HFFc6 (cell line): ENCODE measurements around the gene RTRAF. TPM values are rescaled to one million over a fixed set of nuclear protein-coding genes. Genes with fewer than 3 reads are reported as not detected.

Source experiments
- DNase-seq: peaks from one replicate; pipeline ENCODE4 v3.0.0-alpha.2; 2018
- H3K27ac Mint-ChIP-seq: 2 replicates; pipeline ENCODE4 v1.8.0; 2020; ENCODE audit warnings: mild to moderate bottlenecking, mixed read lengths
- H3K27me3 Mint-ChIP-seq: 2 replicates; pipeline ENCODE4 v1.8.0; 2021; ENCODE audit warnings: mild to moderate bottlenecking, moderate library complexity, mixed read lengths; ENCODE audit not compliant: insufficient read depth
- H3K36me3 Mint-ChIP-seq: 2 replicates; pipeline ENCODE4 v1.8.0; 2021; ENCODE audit warnings: low read depth, mixed read lengths
- H3K4me1 Mint-ChIP-seq: 2 replicates; pipeline ENCODE4 v1.8.0; 2020; ENCODE audit warnings: low read depth, mixed read lengths
- H3K4me3 Mint-ChIP-seq: 2 replicates; pipeline ENCODE4 v1.8.0; 2020; ENCODE audit warnings: mild to moderate bottlenecking, moderate library complexity, mixed read lengths
- H3K9me3 Mint-ChIP-seq: 2 replicates; pipeline ENCODE4 v1.8.0; 2020; ENCODE audit warnings: mild to moderate bottlenecking, mixed read lengths
- total RNA-seq, 6 experiments: library from RNA; stranded (reverse); fragmentation: NEBNext Ultra II Directional; extraction: Animal tissue kit (Norgen Biotek cat#: 25700); gene quantifications; 2 replicates in 1 of 6; 3 replicates in 5 of 6; pipeline ENCODE4 v1.2.3, GENCODE V29; 2021
- TF ChIP-seq, protein P1 (sequence below): fragments of 200-600 bp; sonication (generic); IDR thresholded peaks from 2 replicates; pipeline ENCODE4 v1.5.0; 2021; ENCODE audit warnings: antibody characterized with exemption, mild to moderate bottlenecking

RTRAF gene
- total RNA-seq, 6 experiments from 2014 or later: 161 to 181 (median 179) TPM

DNA sequence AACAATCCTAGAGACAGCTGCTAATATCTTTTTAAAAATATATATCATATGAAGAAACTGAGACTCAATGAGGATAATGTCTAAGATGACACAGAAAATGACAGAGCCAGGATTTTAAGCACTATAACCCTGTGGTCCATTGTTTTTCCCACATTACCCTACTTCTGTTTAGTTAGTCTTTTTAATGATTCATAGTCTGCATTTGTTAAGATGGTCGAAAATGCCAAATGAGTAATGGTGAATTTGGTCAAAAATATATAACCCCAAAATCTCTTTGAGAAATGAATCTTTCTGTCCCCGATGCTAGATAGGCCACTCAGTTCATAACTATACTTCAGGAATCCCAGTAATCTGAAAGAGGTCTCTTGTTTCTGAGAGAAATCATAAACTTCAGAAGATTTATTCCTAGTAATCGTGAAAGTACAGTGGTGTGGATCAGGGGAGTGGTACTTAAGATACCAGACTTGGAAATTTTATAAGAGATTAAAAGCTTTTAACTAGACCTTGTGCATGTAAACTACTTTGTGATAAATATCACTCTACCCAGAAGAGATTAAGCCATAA, 10.8 kb downstream of the RTRAF start:
- TF ChIP-seq, protein P1, sequence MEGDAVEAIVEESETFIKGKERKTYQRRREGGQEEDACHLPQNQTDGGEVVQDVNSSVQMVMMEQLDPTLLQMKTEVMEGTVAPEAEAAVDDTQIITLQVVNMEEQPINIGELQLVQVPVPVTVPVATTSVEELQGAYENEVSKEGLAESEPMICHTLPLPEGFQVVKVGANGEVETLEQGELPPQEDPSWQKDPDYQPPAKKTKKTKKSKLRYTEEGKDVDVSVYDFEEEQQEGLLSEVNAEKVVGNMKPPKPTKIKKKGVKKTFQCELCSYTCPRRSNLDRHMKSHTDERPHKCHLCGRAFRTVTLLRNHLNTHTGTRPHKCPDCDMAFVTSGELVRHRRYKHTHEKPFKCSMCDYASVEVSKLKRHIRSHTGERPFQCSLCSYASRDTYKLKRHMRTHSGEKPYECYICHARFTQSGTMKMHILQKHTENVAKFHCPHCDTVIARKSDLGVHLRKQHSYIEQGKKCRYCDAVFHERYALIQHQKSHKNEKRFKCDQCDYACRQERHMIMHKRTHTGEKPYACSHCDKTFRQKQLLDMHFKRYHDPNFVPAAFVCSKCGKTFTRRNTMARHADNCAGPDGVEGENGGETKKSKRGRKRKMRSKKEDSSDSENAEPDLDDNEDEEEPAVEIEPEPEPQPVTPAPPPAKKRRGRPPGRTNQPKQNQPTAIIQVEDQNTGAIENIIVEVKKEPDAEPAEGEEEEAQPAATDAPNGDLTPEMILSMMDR: no peak
- no peaks in the 10 kb centered on the region for H3K9me3 Mint-ChIP-seq
- H3K36me3 Mint-ChIP-seq: peaks cover 36% of the 10 kb centered on the region; the same call in 1 of the 2 replicates
- H3K27ac Mint-ChIP-seq: peak overlapping the region; percentile 80
- H3K4me3 Mint-ChIP-seq: peak overlapping the region; percentile 41; the same call in 1 of the 2 replicates
- peaks cover 54% of the 10 kb centered on the region for H3K4me1 Mint-ChIP-seq
- no peaks in the 10 kb centered on the region; the same call in 1 of the 2 replicates for H3K27me3 Mint-ChIP-seq
- DNase-seq: peak; percentile 30

- Mint-ChIP-seq H3K9me3 (no peaks in the 10 kb centered on the region), H3K4me3 (no peak overlapping the region), H3K4me1 (peaks cover 54% of the 10 kb centered on the region), H3K27ac (peak overlapping the region; percentile 80), H3K27me3 (no peaks in the 10 kb centered on the region; the same call in 1 of the 2 replicates), H3K36me3 (peaks cover 35% of the 10 kb centered on the region; the same call in 1 of the 2 replicates)
- no peak for DNase-seq
- TF ChIP-seq, protein P1: no peak
These were observed 11.3 kb downstream of the RTRAF start for GRCh38 chr14:52000696-52001095.

GRCh38 chr14:52002542-52002941, 13.2 kb downstream of the RTRAF start:
- TF ChIP-seq, protein P1: no peak
- H3K27me3 Mint-ChIP-seq: no peaks in the 10 kb centered on the region; the same call in 1 of the 2 replicates
- peaks cover 46% of the 10 kb centered on the region for H3K4me1 Mint-ChIP-seq
- no peak for DNase-seq
- H3K4me3 Mint-ChIP-seq: no peak overlapping the region
- peaks cover 46% of the 10 kb centered on the region for H3K36me3 Mint-ChIP-seq
- no peak overlapping the region for H3K27ac Mint-ChIP-seq
- H3K9me3 Mint-ChIP-seq: no peaks in the 10 kb centered on the region

- DNase-seq: no peak
- Mint-ChIP-seq H3K4me3 (no peak overlapping the region), H3K36me3 (peaks cover 54% of the 10 kb centered on the region)
These were observed 14.0 kb downstream of the RTRAF start for GRCh38 chr14:52003324-52003723.

DNA sequence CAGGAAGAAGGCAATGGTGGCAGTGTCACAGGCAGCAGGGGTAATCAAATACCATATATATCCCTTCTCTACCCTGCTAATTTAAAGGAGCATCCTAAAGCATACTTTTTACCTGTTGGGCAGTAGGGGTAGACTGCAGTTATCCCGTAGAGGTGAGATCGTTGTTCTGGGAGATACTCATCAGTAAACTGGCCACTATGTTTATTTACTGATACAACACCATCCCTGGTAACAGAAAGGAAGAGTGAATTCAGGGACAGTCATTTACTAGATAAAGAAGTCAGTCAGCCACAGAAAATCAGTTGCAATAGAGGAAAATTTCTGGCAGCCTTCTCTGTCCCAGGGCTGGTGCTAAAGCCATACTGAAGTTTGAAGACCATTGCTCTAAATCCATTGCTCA, 16.3 kb downstream of the RTRAF start:
- H3K36me3 Mint-ChIP-seq: peaks cover 48% of the 10 kb centered on the region
- H3K9me3 Mint-ChIP-seq: no peaks in the 10 kb centered on the region
- H3K4me3 Mint-ChIP-seq: no peak overlapping the region
- H3K27me3 Mint-ChIP-seq: no peaks in the 10 kb centered on the region; the same call in 1 of the 2 replicates
- DNase-seq: no peak
- peaks cover 23% of the 10 kb centered on the region for H3K4me1 Mint-ChIP-seq
- TF ChIP-seq, protein P1: no peak
- no peak overlapping the region for H3K27ac Mint-ChIP-seq

More at GRCh38 chr14:52003324-52003723, 14.0 kb downstream of the RTRAF start:
- Mint-ChIP-seq H3K27me3 (no peaks in the 10 kb centered on the region; the same call in 1 of the 2 replicates), H3K4me1 (peaks cover 46% of the 10 kb centered on the region), H3K27ac (peak overlapping the region; percentile 18; the same call in 1 of the 2 replicates), H3K9me3 (no peaks in the 10 kb centered on the region)
- TF ChIP-seq, protein P1: no peak
